Colonic mucosa (tissue), 4 donors: ENCODE measurements around the gene ETV6. TPM values are rescaled to one million over a fixed set of nuclear protein-coding genes. Genes with fewer than 3 reads are reported as not detected.

ENCODE experiments used
- DNase-seq: peaks from one replicate; pipeline ENCODE4 v3.0.0-alpha.2; 2020
- H3K27ac ChIP-seq: fragments of 200-600 bp; one replicate; pipeline ENCODE4 v1.8.0; 2021
- H3K27me3 ChIP-seq: fragments of 200-600 bp; one replicate; pipeline ENCODE4 v1.8.0; 2021
- H3K36me3 ChIP-seq: fragments of 200-600 bp; one replicate; pipeline ENCODE4 v1.8.0; 2021
- H3K4me1 ChIP-seq: fragments of 200-600 bp; one replicate; pipeline ENCODE4 v1.8.0; 2021; ENCODE audit warnings: mild to moderate bottlenecking
- H3K4me3 ChIP-seq: fragments of 200-600 bp; one replicate; pipeline ENCODE4 v1.8.0; 2021
- H3K9ac ChIP-seq, 2 donors: one replicate each; pipeline ENCODE4 v1.7.0; 2013; ENCODE audit warnings: control low read depth in 2 of 2, low read depth in 2 of 2, low read length in 2 of 2
- H3K9me3 ChIP-seq: fragments of 200-600 bp; one replicate; pipeline ENCODE4 v1.8.0; 2021
- intact Hi-C: fragments of 100-400 bp; cut with DNase I; formaldehyde crosslinking; loops from one replicate; pipeline ENCODE4 v1.14.1; 2022
- total RNA-seq, 2 donors: library from RNA; stranded (reverse); fragmentation: NEBNext Ultra II Directional in 1 of 2; extraction: Animal tissue kit (Norgen Biotek cat#: 25700) in 1 of 2; gene quantifications; one replicate each; pipeline ENCODE4 v1.2.1, GENCODE V29; 2021
- TF ChIP-seq, protein P1 (sequence below): fragments of 200-600 bp; IDR thresholded peaks from one replicate; pipeline ENCODE4 v1.8.0; 2022; ENCODE audit warnings: antibody characterized with exemption, mild to moderate bottlenecking
- donor health status: healthy.
- donor health status: DM: no; HTN: no; CAD: no.
- donor health status: DM: no; HTN: no; CAD: no.

Gene ETV6
- total RNA-seq, 2 donors from 2014 or later, result 49.2 to 73.1 TPM

DNA sequence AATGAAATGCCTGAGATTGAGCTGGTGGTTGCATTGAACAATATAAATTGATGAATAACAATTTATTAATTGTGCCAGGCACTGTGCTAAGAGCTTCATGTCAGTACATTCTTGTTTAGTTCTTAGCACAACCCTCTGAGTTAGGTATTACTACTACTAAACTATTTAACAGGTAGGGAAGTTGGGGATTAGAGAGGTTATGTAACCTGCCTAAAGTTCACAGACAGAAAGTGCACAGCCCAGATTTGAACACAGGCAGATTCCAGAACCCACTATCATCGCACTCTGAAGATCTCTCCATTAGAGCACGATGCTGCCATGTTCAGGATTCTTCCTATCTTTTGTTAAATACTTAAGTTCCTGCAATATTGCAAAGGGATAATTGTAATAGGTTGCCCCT is 49.3 kb downstream of the ETV6 start:
- Histone ChIP-seq H3K4me3 (no peak overlapping the region), H3K9me3 (no peaks in the 10 kb centered on the region), H3K36me3 (no peaks in the 10 kb centered on the region), H3K4me1 (no peaks in the 10 kb centered on the region), H3K9ac (no peak overlapping the region), H3K27ac (no peak overlapping the region), H3K27me3 (no peaks in the 10 kb centered on the region)
- no peak for DNase-seq
- intact Hi-C loops, result no loop called here
- TF ChIP-seq, protein P1, sequence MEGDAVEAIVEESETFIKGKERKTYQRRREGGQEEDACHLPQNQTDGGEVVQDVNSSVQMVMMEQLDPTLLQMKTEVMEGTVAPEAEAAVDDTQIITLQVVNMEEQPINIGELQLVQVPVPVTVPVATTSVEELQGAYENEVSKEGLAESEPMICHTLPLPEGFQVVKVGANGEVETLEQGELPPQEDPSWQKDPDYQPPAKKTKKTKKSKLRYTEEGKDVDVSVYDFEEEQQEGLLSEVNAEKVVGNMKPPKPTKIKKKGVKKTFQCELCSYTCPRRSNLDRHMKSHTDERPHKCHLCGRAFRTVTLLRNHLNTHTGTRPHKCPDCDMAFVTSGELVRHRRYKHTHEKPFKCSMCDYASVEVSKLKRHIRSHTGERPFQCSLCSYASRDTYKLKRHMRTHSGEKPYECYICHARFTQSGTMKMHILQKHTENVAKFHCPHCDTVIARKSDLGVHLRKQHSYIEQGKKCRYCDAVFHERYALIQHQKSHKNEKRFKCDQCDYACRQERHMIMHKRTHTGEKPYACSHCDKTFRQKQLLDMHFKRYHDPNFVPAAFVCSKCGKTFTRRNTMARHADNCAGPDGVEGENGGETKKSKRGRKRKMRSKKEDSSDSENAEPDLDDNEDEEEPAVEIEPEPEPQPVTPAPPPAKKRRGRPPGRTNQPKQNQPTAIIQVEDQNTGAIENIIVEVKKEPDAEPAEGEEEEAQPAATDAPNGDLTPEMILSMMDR, result no peak

GRCh38 chr12:11701433-11701832 is 52.0 kb downstream of the ETV6 start:
- no peak for DNase-seq
- Histone ChIP-seq H3K27ac (peak overlapping the region; percentile 5), H3K27me3 (no peaks in the 10 kb centered on the region)

DNA sequence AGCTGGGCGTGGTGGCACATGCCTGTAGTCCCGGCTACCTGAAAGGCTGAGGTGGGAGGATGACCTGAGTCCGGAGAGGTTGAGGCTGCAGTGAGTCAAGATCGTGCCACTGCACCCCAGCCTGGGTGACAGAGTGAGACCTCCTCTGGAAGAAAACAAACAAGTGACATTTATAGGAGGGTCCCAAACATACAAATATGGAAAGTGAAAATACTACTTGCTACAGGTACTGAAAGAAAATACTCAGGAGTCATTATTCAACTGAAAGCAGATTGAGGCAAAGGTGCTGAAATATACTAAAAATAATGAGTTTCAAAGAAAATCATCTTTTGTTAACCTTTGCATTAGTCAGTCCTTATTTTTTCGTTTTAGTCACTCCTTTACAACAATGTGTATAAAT is 53.5 kb downstream of the ETV6 start:
- intact Hi-C loops, result no loop called here

More at GRCh38 chr12:11701433-11701832, 52.0 kb downstream of the ETV6 start:
- no peaks in the 10 kb centered on the region for H3K4me1 ChIP-seq
- no peaks in the 10 kb centered on the region for H3K9me3 ChIP-seq
- TF ChIP-seq, protein P1, result no peak
- H3K9ac ChIP-seq, result no peak overlapping the region
- H3K36me3 ChIP-seq, result no peaks in the 10 kb centered on the region
- intact Hi-C loops, result no loop called here
- H3K4me3 ChIP-seq, result no peak overlapping the region

DNA sequence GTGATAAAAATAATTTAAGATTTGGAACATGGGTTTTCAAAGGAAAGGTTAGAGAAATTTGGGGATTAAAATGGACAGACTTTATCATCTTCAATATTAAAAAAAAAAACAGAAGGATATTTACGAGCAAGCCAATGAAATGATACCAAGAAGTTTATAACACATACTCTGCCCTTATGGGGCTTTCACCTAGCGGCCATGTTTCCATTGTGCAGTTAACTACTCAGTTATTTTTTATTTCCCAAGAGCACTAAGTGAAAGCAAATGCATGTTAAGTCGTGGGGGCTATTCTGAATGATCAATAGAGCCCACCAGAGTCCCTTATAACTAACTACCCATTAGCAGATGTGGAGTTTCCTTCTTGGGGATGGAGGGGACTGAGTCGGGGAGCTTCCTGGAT is 53.9 kb downstream of the ETV6 start:
- H3K4me3 ChIP-seq, result no peak overlapping the region
- no peaks in the 10 kb centered on the region for H3K9me3 ChIP-seq
- TF ChIP-seq, protein P1, result no peak
- no peak overlapping the region for H3K27ac ChIP-seq
- intact Hi-C loops, result no loop called here
- no peaks in the 10 kb centered on the region for H3K27me3 ChIP-seq
- H3K9ac ChIP-seq, result no peak overlapping the region
- no peak for DNase-seq
- H3K4me1 ChIP-seq, result no peaks in the 10 kb centered on the region
- H3K36me3 ChIP-seq, result no peaks in the 10 kb centered on the region

More for the DNA sequence above, 53.5 kb downstream of the ETV6 start:
- H3K4me3 ChIP-seq, result no peak overlapping the region
- no peaks in the 10 kb centered on the region for H3K4me1 ChIP-seq
- TF ChIP-seq, protein P1, result no peak
- H3K27me3 ChIP-seq, result no peaks in the 10 kb centered on the region
- DNase-seq, result no peak
- no peaks in the 10 kb centered on the region for H3K36me3 ChIP-seq
- no peaks in the 10 kb centered on the region for H3K9me3 ChIP-seq
- H3K27ac ChIP-seq, result no peak overlapping the region
- no peak overlapping the region for H3K9ac ChIP-seq

- Histone ChIP-seq H3K36me3 (no peaks in the 10 kb centered on the region), H3K9me3 (no peaks in the 10 kb centered on the region), H3K4me1 (no peaks in the 10 kb centered on the region), H3K27me3 (no peaks in the 10 kb centered on the region), H3K4me3 (no peak overlapping the region), H3K9ac (no peak overlapping the region), H3K27ac (no peak overlapping the region)
- DNase-seq, result no peak
- TF ChIP-seq, protein P1, result no peak
- intact Hi-C loops, result no loop called here
Observed at GRCh38 chr12:11704089-11704488, 54.6 kb downstream of the ETV6 start.

DNA sequence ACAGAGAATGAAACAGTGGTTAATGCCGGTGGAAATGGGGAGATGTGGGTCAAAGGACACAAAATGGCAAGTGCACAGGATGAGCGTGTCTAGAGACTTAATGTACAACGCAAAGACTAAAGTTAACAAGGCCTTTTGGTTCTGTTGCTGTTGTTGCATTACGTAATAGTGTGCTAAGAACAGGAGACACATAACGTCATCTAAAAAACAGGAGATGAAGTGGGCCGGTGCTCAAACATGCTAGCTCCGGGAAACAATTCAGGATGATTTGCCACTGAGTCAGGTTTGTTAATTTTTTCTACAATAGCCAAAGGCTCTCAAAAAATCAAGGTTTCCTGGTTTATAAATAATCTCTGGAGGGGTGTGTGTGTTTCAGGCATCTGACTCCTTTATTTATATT is 55.5 kb downstream of the ETV6 start:
- Histone ChIP-seq H3K9me3 (no peaks in the 10 kb centered on the region), H3K9ac (no peak overlapping the region), H3K27me3 (no peaks in the 10 kb centered on the region), H3K4me1 (no peaks in the 10 kb centered on the region), H3K4me3 (no peak overlapping the region), H3K36me3 (no peaks in the 10 kb centered on the region), H3K27ac (no peak overlapping the region)
- no peak for DNase-seq
- intact Hi-C loops, result no loop called here
- TF ChIP-seq, protein P1, result no peak
